Effector CD4-positive, alpha-beta T cell (primary cell): ENCODE data around the gene C2.

Source experiments
- DNase-seq: peaks from one replicate; pipeline ENCODE4 v3.0.0-alpha.2; 2020
- total RNA-seq: gene quantifications from one replicate; lab custom pipeline; 2026; lab: John Stamatoyannopoulos, UW

C2 gene
- 1.7 reads per million for total RNA-seq

- DNase-seq = no peak
Observed at GRCh38 chr6:31927242-31927862, at the start of gene C2. TSS of gene C2 (plus strand) at chr6:31927717. CDS start at chr6:31927753, 36 bp downstream.

- no peak for DNase-seq
Observed at GRCh38 chr6:31878222-31878621, 49.3 kb upstream of the C2 start.

GRCh38 chr6:31878726-31879125 lies 48.8 kb upstream of the C2 start, which contains the start of gene SLC44A4:
TSS of gene SLC44A4 (minus strand) at chr6:31878997. CDS start at chr6:31878980, 17 bp downstream.
- no peak for DNase-seq

- DNase-seq = no peak
Observed at GRCh38 chr6:31879143-31879542, 48.4 kb upstream of the C2 start.

GRCh38 chr6:31879901-31880300 lies 47.6 kb upstream of the C2 start:
- DNase-seq = no peak

GRCh38 chr6:31880616-31881015 lies 46.9 kb upstream of the C2 start:
- no peak for DNase-seq

GRCh38 chr6:31881136-31881859 lies 46.2 kb upstream of the C2 start:
- DNase-seq = no peak

GRCh38 chr6:31882344-31882743 lies 45.2 kb upstream of the C2 start:
- no peak for DNase-seq

GRCh38 chr6:31883676-31884075 lies 43.8 kb upstream of the C2 start:
- no peak for DNase-seq

GRCh38 chr6:31884528-31885035 lies 42.9 kb upstream of the C2 start:
- DNase-seq = no peak

- no peak for DNase-seq
Observed at GRCh38 chr6:31886541-31886991, 41.0 kb upstream of the C2 start.

GRCh38 chr6:31887173-31888007 lies 40.1 kb upstream of the C2 start:
- no peak for DNase-seq

GRCh38 chr6:31888276-31889258 lies 39.0 kb upstream of the C2 start:
- DNase-seq = peak; percentile 53

GRCh38 chr6:31889331-31889972 lies 38.1 kb upstream of the C2 start:
- no peak for DNase-seq

- DNase-seq = no peak
Observed at GRCh38 chr6:31892821-31893220, 34.7 kb upstream of the C2 start.

GRCh38 chr6:31896493-31896855 lies 31.0 kb upstream of the C2 start:
- no peak for DNase-seq

GRCh38 chr6:31896856-31897611 lies 30.5 kb upstream of the C2 start:
- DNase-seq = no peak

- peak; percentile 76 for DNase-seq
Observed at GRCh38 chr6:31897612-31898382, 29.7 kb upstream of the C2 start, which contains the start of gene EHMT2. TSS of gene EHMT2 (minus strand) at chr6:31897698. CDS start at chr6:31897677, 21 bp downstream.

GRCh38 chr6:31898383-31899011 lies 29.0 kb upstream of the C2 start:
- DNase-seq = peak; percentile 18
